H1 (cell line): Measurements from ENCODE around the gene AGRP. TPM values are rescaled to one million over a fixed set of nuclear protein-coding genes. Genes with fewer than 3 reads are reported as not detected.

Source experiments
- CREB1 ChIP-seq: IDR thresholded peaks from 2 replicates; pipeline ENCODE4 v1.6.1; 2012; ENCODE audit warnings: inconsistent platforms
- GTF2F1 ChIP-seq: IDR thresholded peaks from 2 replicates; pipeline ENCODE4 v1.6.1; 2012; ENCODE audit warnings: low read depth, low read length, improper control_type of control experiment, borderline replicate concordance
- KDM5A ChIP-seq: fragments of 200-600 bp; IDR thresholded peaks from 2 replicates; pipeline ENCODE4 v1.7.1; 2012; ENCODE audit warnings: mild to moderate bottlenecking, low read length, inconsistent platforms, mixed read lengths
- POLR2AphosphoS5 ChIP-seq: IDR thresholded peaks from 2 replicates; pipeline ENCODE4 v1.6.1; 2011; ENCODE audit warnings: low read depth, low read length
- polyA plus RNA-seq, 7 experiments: library from polyadenylated mRNA; depleted of rRNA in 3 of 7; stranded (reverse) in 5 of 7; unstranded in 2 of 7; fragments of >200 nt in 5 of 7; fragments of 200-250 nt in 2 of 7; gene quantifications; 1 replicate in 5 of 7; 2 replicates in 1 of 7; 4 replicates in 1 of 7; pipeline versions ENCODE4 v1.2.1 to v1.2.3, GENCODE V29; 2011 to 2013; ENCODE audit warnings: missing spikeins in 2 of 7, mixed read lengths in 2 of 7
- total RNA-seq: library from RNA; stranded (reverse); fragmentation: NEBNext Ultra II Directional; extraction: Animal tissue kit (Norgen Biotek cat#: 25700); gene quantifications from 2 replicates; pipeline ENCODE4 v1.2.1, GENCODE V29; 2021

The AGRP gene
- total and polyA plus RNA-seq, 2 of the 8 experiments (the other 6 are each of a cell fraction or from before 2014, with no cell fraction given): not detected

- no peak for TF ChIP-seq GTF2F1
- TF ChIP-seq CREB1: no peak
- TF ChIP-seq KDM5A: no peak
- no peak for TF ChIP-seq POLR2AphosphoS5
These were observed 23.2 kb downstream of the AGRP start (continued) for GRCh38 chr16:67460168-67460567.
